Activated T-cell treated with anti-CD3 and anti-CD28 coated beads for 1 hour (primary cell): Measurements from ENCODE around the gene PDE4D.
"Not testable (repeated sequence)": the region's sequence is repeated elsewhere in the genome, so short reads cannot be mapped to it uniquely, and the experiment has no call there.

ENCODE experiments used
- DNase-seq: peaks from one replicate; pipeline ENCODE4 v3.0.0-alpha.2; 2020; ENCODE audit warnings: low read depth

PDE4D gene

DNA sequence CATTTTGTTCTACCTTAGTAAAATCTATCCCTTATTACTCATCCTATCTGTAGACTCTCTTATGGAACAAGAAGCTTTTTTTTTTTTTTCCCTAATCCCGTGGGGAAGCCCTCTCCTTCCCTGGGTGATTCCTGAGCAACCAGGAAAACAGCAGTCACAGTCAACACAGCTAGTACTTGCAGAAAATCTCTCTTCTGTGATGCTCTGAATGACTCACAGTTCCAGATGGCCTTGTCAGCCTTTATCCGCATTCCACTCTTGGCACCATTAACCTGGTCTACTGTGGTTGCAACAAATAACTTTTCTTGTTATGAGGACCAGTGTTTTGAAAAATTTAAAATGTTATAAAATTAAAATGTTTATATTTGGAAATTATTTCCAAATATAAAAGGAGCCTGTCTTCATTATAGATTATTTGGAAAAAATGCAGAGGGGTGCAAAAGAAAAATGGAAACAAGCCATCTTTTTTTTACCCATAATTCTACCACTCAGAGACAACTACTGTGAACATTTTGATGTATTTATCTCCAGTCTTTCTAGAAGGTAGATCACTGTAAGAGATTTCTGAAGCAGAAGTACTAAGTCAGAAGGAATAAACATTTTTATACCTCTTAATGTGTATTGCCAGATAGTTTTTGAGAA is 824.0 kb downstream of the PDE4D start:
- no peak for DNase-seq

DNA sequence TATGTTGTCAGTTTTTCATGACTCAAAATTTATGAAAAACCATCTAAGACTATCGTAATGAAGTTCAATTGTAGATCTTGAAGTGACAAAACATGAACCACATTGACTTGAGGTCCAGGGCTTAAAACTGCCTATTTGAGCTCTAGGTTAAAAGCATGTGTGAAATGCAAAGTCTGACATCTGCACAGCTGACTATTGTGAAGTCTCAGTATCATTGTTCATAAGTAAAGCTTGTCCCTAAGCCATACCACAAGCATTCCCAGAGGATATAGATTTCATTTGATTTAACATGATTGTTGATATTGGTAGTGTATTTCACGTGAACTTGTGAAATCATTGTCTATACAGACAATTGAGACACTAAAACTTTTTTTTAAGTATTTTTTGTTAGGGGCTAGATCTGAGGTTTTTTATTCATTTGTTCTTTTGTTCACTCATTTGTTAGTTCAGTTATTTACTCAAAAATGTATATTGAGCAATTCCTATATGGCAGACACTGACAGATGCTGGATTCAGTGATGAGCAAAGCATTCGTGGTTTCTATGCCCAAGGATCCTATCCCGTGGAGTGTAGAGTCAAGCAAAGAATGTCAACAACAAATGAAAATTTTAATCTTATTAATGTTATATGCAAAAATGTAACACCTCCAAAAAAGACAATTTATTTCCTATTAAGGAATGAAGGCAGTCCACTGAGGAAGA is 825.4 kb downstream of the PDE4D start:
- no peak for DNase-seq

DNA sequence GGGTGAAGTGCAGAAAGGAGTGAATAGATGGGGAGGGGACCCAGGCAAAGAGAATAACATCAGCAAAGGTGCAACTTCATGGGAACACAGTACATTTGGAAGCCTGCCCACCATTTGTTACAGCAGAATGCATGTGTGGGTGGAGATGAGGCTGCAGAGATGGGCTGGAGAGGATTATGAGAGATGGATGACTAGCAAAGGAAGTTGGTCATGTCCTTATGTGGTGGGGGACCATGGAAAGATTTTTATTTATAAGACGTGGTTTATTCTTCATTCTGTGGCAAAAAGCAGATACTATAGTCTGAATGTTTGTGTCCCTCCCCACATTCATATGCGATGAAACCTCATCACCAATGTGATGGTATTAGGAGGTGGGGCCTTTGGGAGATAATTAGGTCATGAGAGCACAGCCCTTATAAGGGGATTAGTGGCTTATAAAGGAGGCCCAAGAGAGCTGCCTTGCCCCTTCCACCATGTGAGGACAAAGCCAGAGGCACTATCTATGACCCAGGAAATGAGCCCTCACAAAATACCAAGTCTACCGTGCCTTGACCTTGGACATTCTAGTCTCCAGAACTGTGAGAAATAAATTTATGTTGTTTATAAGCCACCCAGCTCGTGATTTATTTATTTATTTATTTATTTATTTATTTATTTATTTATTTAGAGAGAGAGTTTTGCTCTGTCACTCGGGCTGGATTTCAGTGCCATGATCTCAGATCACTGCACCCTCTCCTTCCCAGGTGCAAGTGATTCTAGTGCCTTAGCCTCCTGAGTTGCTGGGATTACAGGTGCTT is 827.0 kb downstream of the PDE4D start:
- DNase-seq = no peak

DNA sequence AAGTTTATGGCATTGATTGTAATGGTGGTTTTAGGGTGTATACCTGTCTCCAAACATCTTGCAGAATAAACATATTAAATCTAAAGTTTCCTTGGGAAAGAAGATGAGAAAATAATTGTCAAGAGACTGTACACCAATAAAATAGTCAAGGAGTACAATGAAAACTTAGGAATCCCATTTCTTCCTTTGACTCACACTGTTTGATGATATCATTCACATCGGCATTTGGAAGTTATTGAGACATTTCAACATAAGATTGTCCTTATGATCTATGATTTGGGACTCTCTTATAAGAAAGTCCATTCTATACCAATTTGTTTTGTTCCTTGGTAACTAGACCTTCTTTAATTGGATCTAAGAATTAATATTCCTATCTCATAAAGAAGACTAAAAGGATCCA is 828.0 kb downstream of the PDE4D start:
- no peak for DNase-seq

DNA sequence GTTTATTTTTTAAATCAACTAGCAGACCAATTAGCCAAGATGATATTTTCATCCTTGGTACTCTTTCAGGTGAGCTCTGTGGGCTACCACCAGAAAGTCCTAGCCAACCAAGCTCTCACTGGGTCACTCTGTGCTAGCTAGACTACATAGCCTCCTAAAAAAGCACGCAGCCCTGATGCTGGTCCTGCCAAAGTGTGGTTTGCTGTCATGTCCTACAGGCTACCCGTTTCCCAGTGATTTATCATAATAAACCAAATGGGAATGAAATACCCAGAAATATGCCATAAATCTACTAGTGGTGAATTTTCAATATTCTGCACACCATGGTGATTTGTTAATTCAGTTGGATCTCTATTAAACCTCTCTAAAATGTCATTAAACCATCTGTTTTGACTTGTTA is 829.2 kb downstream of the PDE4D start:
- DNase-seq = no peak

DNA sequence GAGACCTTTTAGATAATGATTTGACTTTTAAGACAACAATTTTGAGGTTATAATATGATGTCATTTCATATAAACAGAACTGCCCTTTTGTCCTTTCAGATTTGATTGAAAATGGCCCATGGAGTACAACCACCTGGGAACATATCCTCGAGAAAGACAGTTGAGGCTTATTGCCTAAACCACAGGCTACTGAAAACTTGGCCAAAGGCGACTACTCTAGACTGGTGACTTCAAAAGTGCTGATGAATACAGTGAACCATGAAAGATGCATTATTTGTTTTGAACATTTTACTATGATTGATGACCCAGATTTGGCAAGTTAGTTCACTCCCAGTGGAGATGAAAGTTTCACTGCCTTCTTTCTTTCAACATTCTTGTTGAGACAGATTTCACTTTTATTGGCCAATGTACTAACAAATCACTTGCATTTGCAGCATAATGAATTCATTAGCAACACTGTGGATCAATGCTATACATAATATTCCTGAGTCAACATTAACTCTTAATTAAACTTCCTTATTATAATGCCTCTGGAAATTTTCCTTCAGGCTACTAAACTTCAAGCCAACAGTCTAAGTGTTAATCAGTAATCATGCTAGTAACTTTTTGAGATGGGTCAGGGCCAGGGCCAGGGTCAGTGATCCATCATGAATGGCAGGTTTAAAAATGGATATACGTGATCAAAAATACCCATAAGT is 830.4 kb downstream of the PDE4D start:
- DNase-seq = no peak

DNA sequence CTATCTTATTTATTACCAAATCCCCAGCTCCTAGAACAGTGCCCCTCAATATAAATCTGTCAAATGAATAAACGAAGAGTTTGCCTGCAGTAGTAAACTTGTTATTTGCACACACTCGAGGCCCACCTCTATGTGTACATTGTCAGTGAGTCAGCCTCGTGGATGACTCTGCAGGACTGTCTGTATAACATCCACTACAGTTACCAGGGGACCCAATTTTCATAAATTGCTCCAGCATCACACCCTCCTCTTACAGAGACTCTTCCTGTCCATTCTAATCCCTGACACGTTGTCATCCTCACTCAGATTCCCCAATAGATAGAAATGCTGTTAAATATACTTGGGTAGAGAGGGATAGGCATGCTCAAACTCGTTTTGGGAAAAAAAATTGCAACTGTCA is 832.1 kb downstream of the PDE4D start:
- no peak for DNase-seq

DNA sequence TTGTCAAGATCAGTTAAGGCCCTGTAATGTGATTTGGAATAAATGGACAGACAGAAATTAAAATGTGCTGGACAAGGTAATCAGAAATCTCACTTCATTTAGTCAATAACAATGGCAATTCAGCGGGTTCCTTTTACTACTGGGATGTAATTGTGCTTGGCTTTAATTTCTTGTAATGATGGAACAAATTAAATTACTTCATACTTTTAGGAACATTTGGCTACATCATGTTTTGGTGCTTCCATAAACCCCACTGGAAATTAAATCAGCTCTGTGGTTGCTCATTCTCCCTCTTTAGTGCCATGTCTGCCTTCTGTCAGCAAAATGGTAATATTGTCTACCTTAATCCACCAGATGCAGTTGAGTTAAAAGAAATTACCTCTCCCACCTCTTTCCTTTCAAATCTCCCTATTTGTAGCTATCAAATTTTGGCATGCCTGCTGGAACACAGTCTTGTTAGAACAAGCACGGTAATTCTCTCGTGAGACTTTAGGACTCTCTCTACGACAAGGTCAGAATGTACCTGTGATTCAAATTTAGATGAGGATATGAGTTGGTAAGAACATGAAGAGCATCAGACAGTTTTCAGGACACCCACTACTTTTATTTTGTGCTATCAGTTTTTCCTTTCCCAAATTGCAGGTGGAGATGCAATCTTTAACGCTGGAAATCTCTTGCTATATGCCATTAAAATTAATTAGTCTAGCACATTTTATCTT is 834.4 kb downstream of the PDE4D start:
- DNase-seq = no peak

DNA sequence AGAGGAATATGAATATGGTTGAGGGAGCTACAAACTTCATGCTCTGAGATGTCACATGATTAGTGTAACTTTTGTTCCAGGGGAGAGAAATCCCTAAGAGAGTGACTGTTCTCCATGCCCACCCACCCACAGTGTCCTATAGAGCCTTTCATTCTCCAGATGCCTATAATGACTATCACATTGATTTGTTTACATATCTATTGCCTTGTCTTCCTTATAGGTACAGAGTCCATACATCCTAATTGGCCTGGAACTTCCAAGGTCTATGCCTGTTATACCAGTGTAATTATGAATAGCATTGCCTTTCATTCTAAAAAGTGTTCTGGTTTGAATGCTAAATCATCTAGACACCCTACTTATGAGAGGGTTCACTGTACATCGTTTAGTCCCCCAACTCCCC is 835.3 kb downstream of the PDE4D start:
- DNase-seq = no peak

DNA sequence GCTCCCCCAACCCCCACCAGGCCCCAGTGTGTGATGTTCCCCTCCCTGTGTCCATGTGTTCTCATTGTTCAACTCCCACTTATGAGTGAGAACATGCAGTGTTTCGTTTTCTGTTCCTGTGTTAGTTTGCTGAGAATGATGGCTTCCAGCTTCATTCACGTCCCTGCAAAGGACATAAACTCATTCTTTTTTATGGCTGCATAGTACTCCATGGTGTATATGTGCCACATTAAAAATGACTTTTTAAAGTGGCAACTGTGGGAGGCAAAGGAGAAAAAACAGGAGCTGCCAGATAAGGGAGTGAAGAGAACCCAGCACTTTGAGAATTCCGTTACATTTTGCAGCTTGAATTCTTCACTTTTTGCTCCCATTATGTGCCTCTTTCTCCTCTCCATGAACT is 836.9 kb downstream of the PDE4D start:
- DNase-seq = not testable (repeated sequence)

DNA sequence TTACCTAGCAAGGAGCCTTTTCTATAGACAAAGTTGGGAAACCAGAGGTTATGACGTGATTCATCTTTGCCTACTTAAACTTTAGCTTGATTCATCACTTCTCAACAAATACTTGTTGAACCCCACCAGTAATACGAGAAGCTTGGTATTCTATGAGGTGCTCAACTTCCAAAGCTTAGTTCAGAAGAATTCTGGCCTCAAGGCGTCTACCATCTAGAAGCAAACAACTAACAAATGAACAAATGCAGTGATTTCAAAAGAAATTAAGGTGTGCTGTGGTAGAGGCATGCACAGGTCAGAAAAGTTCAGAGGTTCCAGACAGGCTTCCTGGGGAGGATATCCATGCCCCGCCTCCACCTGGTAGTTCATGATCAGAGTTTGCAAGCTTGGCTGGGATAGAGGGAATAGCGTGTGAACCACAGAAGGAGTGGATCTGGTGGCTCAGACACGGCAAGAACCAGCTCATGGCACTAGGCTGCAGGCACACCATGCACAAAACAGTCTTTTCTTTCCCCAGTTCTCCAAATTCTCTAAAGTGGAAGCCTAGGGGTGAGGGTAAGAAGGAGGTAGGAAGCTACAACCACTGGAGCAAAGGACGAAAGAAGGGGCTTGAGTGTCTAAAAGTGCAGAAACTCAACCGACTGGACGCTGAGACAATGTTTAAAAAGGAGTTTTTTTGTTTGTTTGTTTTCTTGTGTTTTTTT is 837.6 kb downstream of the PDE4D start:
- DNase-seq = no peak

DNA sequence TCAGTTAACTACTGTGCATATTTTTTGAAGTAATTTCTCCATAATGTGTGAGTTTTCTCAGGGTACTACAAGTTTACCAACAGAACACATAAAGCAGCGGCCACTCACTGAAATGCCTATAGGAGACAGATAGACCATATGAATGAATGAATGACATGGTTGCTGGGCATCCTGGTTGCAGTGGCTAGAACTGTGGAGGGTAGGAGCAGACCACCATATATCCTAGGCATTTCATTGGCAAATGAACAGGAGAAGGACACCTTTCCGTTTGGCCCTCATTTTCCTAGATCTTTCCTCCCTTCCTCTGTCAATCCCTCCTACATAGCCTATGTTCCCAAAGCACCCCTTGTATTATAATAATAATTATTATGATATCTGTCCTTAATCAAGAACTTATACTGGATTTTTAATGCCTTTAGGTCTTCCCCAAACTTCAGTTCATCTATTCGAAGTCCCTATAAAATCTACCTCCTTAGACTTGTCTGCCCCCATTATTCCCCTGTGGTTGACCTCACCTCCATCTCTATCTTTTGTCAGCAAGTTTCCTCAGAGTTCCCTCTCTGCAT is 838.5 kb downstream of the PDE4D start:
- DNase-seq = no peak

DNA sequence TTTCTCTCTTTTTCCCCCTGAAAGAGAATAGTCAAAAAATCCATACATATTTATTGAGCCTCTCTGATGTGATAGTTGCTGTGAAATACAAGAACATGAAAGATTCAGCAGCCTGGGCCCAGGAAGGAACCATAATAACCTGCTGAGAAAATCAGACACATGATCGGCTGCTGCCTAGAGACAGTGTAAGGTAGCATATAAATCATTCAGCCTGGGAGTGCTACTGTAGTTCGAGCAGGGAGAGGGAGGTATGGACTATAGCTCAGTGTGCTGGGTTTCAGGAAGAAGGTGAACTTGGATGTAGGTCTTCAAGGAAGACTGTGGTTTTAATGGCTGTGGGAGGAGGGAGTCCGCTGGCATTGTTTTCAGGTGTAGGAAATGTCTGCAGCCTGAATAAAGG is 841.6 kb downstream of the PDE4D start:
- no peak for DNase-seq

DNA sequence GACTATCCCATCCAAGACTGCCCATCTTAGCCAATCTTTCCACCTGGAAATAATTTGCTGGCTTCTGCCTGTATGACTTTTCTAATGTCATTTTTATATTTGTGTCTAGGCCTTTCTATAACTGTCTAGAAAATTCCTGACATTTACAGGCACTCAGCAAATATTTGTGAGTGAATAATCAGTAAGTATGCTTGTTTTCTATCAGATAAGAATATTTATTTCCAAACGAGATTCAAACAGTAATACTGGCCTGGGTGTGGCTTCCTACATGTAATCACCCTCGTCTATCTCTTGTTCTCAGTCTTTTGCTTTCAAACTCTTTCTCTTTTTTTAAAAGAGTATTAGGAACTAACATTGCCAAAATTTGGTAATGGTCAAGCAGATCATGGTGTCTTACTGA is 844.4 kb downstream of the PDE4D start:
- DNase-seq = no peak

DNA sequence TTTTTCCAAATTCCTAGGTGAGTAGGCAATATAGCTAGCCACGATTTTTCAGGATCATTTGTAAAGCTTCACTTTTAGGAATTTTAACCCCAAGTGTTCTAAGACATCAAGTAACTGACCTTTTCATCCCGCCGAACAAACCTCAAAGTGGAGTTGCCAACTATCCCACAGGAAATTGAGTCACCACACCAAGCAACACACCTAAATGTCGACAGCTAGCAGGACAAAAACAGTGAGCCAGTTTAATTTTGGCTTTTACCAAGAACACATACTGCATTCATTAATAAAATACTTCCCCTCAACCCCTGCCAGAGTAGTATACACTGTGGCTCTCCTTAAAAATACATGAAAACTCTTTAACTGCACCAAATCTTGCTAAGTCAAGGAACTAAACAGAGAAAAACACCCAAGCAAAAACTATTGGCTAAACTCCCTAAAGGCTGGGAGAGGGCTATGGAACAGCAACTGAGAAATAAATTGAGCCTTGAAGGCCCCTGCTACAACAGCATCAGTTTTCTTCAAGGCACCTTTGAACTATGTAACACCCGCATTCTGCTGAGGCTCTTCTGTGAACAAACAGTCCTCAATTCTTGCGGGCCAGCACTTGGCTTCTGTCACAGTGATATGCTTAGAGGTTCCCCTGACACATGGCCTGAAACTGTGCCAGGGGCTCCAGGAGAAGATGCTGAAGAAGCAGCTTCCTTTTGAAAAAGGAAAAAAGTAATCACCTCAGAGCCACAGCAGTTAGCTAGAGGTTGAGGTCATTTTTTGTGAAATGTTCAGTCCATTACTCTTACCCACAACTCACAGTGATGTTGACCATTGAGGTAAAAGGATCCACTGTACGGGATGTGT is 851.1 kb downstream of the PDE4D start:
- DNase-seq = no peak

DNA sequence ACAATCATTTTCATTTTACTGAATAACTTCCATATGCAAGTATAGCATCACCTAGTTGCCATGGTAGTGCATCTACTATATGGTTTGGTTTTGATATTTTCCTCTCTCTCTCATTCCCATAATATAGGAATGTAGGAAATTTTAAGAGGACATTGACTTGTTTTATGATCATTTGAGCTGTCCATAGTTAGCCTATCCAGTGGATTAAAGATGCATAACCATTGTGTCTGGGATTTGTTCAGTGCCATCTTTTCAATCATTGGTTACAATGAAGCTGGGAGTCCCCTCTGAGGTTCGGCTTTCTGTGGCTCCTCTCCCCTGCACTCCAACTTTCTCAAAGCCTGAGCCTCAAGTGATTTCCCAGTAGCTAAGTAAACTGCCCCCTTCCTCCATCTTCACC is 852.2 kb downstream of the PDE4D start:
- no peak for DNase-seq

DNA sequence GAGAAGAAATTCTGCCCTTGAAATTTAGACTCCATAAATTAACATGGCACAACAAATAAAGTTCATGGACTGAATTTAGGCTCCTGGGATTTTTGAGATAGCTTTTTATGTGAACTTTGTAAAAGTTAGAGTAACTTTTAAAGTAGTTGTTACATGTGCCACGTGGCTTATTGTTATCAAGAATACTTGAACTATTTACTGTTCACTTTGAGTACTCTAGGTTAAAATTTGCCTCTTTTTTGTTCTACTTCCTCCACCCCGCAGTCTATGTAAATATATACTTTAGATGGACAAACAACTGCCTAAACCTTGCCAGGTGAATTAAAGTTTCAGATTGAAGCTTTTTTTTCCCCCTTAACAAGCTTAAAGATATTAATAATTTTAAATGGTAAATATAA is 852.7 kb downstream of the PDE4D start:
- no peak for DNase-seq

DNA sequence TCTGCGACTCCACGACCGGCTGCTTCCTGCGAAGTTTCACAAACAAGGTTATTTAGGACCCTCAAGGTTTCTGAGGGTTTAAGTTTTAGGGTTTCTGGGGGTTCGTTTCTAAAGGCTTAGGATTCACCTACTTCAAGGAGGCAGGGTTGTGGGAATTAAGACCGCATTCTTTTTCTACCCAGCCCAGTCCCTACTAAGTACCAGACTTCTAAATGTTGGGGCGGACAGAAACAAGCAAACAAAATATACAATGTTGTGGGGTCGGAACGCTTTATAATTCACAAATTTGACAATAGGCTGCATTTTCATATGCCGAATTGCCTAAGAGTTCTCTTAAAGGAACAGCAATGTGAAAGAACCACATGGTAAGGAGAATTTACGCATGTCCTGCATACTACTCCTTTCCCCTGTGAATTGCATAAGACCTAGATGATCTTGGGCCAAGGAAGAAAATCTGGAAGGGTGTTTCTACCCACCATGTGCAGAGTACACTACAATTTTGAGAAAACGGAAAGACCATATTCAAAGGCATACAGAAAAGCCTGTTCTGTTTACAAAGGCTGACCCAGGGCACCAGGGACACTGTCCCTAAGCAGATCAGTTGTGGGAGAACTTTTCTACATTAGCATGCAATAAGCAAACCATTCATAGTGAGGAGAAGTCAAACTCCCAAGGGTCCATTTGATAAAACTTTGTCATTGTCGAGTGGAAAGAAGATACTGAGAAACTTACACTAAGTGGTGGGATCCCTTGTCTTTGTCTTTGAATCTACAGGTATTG is 853.3 kb downstream of the PDE4D start:
- DNase-seq = no peak

DNA sequence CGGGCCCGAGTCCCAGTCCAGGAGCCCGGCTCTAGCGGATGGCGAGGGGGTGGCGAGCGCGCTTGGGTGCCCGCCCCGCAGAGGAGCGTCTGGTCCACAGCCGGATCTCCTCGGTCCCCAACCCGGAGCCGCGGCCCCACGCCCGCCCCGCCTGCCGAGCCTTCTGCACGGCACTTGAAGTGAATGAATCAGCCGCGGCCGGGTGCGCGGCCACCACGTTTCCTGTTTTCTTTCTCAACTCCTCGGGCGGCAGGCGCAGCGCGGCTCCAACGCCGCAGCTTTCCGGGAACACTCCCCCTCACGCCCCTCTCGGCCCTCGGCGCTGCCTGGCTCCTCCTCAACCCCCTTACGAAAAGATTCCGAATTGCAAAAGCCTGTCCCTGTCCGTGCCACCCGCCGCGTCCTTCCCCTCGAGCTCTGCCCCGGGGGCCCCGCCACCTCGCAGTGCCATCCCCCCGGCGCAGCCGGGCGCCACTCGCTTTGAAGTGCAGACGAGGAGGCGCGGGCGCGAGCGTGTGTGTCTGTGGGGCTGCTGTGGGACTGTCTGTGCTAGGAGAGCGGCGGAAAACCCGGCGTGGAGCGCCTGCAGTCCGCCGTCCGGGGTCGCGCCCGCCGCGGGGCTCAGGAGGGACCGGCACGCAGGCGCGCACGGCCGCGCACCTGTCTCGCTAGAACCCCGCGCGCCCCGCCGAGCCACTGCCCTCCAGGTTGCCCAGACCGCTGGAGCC is 854.1 kb downstream of the PDE4D start:
- peak; percentile 80 for DNase-seq
